HG02938 (cell line): ENCODE results near the gene DKK1.

ENCODE experiments used
- ATAC-seq: cut with Tn5 transposase; IDR thresholded peaks from one replicate; pipeline ENCODE4 v1.9.1; 2021; ENCODE audit warnings: mild to moderate bottlenecking, moderate library complexity; ENCODE audit not compliant: unreplicated experiment

DKK1 gene

DNA sequence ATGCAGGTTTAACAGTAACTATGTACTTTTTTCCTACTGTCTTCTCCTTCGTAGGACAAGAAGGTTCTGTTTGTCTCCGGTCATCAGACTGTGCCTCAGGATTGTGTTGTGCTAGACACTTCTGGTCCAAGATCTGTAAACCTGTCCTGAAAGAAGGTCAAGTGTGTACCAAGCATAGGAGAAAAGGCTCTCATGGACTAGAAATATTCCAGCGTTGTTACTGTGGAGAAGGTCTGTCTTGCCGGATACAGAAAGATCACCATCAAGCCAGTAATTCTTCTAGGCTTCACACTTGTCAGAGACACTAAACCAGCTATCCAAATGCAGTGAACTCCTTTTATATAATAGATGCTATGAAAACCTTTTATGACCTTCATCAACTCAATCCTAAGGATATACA is 2.4 kb downstream of the DKK1 start:
- ATAC-seq, result no peak

DNA sequence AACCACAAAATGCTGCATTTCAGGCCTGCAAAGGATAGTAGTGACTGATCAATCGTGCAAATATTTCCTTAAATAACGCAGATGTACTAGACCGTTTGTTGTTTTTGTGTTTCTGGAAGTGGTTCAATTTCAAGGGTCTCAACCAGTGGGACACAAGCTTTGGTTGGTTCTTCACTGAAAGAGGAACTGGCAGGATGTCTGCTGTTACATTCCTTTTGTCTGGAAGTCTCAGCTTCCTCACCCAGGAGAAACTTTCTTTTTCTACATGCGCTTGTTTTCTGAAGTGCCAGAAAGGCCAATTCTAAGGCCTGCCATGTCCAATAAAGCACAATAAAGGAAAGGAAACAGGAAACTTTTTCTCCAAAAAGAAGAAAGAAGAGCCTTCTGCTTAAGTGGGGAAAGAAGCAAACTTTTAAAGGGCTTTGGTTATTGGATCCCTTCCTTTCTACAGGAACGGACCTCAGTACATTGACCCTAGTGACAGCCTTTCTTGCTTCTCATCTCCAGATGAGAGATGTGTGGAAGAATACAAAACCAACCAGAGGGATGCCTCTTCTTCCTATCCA is 4.1 kb downstream of the DKK1 start:
- ATAC-seq, result no peak

DNA sequence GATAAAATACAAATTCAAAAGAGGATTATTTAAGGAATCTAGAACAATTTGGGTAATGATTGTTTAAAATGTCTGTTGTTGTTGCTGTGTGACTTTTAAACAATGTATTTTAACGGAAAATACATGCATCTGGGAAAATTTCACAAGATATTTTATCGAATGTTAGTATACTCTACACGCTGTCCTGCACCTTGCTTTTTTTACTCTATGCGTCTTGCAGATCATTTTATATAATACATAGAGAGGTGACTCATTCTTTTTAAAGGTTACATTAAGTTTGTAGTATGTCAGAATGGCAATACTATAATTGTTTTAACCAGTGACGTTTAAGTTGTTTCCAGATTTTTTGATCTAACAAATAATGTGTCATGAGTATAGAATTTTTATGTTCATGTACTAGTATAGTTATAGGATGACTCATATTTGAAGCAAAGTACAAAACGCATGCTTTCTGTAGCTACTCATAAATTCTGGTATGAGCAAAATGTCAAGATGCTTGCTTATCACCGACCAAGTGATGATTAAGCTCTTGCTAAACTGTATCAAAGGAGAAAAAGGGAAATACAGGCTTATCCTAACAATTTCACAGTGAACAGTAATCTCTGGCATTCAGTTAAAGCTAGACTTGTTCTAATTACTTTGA is 4.9 kb downstream of the DKK1 start:
- ATAC-seq, result no peak

DNA sequence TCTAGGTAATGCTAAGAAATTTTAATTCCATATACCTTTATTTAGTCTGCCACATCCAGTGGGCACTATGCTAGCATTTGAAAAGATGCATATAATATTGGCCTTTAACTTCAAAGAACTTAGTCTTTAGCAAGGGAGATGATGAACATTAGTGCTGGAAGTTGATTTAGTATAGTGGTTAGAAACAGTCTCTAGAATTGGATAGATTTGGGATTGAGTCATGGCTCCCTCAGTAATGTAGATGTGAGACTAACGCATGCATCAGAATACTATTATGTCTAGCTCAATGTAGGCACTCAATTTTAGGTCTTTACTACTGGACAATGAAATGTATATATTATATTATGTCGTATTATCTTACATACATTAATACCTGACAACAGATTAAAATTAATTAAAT is 5.8 kb downstream of the DKK1 start:
- no peak for ATAC-seq

DNA sequence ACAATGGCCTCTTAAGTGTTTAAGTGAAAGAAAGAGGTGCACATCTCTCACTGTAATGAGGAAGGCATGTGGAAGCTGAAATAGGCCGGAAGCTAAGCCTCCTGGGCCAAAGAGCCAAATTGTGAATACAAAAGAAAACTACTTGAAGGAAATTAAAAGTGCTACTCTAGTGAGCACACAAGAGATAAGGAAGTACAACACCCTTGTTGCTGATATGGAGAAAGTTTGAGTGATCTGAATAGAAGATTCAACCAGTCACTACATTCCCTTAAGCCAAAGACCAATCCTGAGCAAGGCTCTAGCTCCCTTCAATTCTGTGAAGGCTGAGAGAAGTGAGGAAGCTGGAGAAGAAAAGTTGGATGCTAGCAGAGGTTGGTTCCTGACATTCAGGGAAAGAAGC is 8.2 kb downstream of the DKK1 start:
- ATAC-seq, result no peak

DNA sequence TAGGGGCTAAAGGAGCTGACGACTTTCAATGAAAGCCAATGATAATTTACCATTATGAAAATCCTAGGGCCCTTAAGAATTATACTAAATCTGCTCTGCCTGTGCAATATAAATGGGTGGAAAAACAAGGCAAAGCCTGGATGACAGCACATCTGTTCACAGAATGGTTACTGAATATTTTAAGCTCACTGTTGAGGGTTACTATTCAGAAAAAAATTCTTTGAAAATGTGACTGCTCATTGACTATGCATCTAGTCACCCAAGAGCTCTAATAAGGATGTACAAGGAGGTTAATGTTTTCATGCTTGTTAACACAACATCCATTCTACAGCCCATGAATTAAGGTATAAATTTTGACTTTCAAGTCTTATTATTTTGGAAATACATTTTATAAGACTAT is 8.9 kb downstream of the DKK1 start:
- no peak for ATAC-seq

DNA sequence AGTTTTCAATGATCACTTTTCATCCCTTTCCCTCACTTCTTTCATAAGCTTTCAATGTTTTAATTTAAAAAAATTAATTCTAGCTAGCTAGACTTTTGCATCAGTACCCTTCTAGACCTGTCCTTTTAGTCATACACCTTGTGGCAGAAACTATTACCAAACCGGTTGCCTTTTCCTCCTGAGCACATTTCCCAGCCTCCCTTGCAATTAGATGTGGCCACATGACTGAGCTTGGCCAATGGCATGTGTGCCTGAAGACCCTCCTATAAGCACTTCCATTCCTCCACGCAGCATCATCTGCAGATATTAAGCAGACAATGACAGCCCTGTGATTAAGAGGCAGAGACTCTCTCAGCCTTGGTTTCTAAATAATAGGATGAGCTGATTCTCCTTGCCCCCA is 12.3 kb downstream of the DKK1 start:
- ATAC-seq, result no peak

DNA sequence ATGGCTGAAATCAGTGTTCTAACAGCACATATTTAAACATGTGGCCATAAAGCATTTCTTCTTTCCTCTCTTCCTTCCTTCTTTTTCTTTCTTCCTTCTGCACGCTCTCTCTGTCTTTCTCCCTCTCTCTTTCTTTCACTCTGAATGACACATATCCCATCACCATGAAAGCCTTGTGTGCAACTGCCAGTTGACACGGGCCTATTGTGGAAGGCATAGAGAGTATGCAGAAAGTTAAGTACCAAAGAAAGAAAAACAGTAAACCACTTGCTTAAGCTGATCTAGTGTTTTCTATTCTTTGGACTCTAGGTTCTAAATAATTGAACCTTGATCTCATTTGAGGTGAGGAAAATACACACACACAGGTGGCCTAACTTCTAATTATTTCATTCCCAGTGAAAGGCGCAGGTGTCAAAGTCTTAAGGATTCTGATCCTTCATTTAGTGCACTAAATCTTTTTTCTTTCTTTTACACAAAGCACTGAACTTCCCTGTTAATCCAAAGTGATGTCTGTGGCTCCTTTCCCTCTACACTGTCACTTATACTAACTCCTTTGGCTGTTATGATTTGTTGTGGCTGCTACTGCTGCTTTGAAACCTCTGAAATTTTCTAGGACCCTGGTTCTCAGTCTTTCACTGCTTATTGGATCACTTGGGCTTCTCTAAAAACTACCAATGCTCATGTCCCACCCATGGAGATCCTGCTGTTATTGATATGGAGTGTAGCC is 17.7 kb downstream of the DKK1 start:
- ATAC-seq, result no peak

DNA sequence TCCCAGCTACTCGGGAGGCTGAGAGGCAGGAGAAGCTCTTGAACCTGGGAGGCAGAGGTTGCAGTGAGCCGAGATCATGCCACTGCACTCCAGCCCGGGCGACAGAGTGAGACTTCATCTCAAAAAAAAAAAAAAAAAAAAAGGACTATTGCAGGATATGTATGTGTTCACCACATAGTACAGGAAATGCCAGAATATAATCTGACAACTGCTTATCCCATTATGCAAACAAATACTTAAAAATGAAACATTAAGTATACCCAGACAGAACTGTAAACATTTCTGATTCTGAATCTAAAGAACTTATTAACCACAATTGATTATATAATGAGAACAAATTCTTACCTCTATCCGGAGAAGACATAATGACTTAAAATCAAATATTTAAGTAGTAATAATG is 18.7 kb downstream of the DKK1 start:
- ATAC-seq, result no peak

DNA sequence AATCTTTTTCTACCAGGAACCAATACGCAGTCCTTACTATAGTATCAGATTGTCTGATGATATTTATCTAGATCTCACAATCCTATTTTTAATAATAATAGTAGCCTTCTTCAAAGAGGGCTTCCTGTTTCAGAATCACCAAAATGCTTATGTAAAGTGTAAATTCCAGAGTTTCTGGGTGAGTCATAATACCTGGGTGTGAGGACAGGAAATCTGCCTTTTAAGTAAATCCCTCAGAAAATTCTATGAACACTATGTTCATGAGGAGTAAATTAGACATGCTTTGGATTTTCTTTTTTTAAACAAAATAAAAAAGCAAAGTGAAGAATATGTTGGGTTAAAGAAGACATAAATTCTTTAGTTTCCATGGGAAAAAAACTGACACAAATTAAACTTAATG is 20.5 kb downstream of the DKK1 start:
- ATAC-seq, result no peak

DNA sequence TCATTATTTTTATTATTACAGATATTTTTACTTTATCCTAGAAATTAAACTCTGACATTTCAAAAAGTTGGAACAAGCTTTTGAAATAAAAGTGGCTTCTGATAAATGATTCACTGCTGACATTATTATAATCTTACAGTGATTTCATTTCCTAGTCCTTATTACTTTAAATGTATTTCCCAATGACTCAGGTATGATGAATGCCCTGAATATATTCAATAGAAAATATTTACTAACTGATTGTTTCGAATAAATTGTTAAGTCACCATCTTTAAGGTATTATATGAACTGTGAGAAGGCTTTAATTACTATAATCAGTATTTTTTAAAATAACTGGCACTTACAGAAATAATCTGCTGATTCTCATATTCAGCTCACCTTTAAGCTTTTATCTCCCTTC is 21.6 kb downstream of the DKK1 start:
- ATAC-seq, result no peak

DNA sequence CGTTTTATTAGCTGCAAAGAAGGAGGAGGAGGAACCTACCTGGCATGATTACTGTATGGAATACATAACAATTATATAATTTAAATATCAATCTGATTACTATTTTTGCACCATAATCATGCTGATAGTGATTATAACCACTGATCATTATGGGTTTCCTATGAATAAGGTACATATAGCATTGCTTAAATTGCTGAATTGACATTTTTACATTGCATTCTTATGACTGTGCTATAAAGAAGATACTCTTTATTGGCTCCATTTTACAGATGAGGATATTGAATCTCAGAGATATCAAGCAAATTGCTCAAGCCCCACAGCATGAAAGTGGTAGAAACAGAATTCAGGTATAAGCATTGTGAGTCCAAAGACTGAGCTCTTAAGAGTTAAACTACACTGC is 23.1 kb downstream of the DKK1 start:
- no peak for ATAC-seq

DNA sequence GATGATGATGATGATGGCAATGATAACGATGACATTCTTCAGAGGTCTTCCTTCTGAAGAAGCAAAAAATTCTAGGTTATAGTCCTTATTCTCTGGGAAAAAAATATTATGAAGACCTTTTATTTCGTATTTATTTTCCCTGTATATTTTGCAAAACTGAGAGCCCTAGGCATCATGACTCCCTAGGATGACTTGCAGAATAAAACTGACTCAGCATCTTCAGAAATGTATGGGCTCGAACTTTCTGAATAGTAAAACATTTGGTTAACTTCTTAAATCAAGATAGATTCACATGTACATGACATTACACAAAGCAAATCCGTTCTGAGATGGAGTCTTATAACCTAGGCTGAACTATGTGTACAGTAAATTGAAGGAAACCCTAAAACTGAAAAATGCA is 29.4 kb downstream of the DKK1 start:
- no peak for ATAC-seq

DNA sequence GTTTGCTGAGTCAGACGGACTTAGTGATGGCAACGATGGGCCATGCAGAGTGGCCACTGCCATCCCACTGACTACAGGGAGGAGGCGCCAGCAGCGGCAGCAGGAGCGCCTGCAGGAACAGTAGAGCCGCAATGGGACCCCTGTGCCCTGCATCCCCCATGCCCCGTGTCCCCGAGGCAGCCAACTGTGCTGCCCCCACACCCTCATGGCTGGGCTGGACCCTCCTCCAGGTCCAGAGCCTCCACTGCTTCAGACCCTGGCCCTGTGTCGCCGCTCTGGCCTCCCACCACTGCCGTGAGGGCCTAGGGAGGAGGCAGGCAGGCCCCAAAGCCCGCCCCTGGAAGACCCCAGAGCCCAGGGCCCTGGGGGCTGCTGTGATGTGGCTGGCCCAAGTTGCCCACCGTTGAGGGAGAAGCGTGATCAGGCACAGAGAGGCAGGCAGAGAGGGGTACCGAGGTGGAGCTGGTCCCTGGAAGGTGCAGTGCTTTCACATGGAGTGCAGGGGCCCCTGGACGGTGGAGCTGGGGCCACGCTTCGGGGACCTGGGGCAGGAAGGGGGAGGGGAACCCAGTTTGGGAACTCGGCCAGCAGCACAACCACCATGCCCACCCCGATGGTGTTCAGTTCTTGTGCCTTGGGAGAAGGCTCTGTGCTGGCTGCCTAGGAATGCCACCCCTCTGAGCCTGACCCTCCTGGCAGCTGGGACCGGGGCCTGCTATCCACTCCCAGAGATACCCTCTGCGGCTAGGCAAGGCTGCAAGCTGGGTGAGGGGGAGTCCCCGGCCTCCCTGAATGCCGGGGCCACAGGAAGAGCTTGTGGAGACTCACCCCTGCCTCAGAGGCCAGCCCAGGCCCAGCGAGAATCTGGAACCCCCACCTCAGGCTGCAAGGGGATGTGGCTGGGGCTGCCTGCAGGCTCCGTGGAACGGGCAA is 32.6 kb downstream of the DKK1 start:
- no peak for ATAC-seq

DNA sequence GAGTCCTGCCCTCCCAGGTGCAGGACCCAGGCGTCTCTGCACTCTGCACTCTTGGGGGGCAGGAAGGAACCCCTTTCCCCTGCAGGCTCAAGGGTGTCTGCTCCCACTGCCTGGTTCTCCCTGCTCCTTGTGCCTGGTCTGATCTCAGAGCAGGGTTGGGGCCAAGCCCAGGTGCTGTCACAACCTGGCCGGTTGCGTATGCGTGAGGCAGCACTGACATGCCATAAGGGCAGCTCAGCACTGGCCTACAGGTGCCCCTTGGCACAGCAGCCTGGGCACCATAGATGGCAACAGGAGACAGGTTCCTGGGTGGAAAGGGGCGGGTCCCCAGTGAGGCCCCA is 33.2 kb downstream of the DKK1 start:
- no peak for ATAC-seq

DNA sequence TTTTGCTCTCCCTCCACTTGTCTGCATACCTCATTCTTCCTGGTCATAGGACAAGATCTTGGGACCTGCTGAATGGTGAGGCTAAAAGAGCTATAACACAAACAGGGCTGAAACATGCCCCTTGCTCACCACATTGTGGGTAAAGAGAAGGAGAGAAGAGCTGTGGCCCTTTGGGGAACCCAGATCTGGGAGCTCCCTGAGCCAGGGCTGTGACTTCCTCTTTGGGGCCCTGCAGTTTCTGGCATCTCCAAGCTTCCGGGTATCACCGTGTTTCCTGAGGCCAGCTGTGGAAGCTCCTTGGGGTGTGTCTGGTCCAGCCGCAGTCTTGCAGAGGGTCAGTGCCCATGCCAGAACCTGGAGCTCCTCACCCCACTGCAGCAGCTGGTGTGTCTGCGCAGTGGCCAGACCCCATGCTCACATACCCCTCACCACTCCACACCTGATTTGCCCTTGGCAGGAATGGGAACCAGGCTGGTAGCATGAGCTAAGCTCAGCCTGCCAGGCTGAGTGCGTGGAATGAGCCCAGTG is 34.0 kb downstream of the DKK1 start:
- ATAC-seq, result no peak

DNA sequence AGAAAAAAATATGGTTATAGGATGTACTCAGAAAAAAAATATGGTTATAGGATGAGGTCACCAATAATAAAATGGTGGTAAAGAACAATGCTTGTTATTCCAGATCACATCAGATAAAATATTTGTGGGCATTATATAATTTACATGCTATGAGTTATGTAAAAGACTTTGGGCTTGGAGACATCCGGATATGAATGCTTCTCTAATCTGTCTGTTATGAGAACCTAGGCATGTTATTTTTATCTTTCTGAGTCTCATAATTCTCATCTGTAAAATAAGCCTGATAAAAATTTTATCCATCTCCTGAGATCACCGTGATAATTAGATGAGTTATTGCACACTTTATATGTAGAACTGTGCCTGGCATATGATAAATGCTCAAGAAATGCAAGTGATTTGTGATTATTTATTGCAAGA is 37.8 kb downstream of the DKK1 start:
- no peak for ATAC-seq

DNA sequence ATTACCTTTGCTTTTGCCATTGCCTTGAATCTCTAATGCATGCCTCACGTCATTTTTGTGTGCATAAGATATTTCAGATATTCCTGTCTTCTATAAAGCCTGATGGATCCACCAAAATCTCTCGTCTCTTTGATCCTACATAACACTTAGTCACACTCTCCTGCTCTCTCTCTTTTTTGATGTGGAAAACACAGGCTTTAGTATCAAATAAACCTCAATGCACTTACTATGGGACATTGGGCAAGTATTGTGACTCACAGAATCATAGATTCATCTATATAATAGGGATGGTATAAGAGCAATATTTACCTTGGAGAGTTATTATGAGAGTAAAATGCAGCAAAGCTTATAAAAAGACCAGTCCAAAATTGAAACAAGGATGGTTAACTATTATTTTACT is 39.1 kb downstream of the DKK1 start:
- ATAC-seq, result no peak

DNA sequence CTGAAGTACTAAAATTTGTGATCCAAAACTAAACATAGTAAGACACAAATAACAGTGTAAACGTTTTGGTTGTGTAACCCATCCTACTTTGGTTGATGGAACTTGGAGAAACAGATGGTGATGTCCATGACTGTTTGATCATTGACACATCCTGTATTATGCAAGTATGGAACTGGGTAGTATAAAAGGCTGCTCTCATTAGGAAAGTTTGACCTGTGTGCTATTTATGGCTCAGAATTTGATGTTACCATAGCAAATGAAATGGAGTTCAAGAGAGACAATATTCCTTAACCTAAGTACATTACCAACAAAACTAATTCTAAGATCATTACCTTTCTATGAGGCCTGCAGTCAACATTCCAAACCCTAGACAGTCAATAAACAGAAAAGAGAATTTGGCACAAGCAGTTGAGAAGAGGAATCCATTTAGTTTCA is 39.9 kb downstream of the DKK1 start:
- no peak for ATAC-seq

DNA sequence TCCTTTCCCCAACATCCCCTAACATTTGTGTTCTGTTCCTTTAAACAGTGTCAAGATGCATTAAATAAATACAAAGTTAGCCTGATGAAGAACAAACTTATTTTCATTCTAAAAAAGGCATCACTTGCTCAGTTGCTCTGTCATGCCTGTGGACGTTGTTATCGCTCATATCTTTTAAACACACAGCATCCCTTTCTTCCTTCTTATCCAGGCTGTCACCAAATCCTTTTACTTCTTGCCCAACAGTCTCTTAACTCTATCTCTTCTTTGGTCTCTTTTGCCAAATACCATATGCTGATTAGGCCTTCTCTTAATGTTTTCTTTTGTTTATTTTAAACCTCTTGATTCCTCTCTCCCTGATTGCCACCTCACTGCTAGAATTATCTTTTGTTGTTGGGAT is 43.9 kb downstream of the DKK1 start:
- ATAC-seq, result no peak

DNA sequence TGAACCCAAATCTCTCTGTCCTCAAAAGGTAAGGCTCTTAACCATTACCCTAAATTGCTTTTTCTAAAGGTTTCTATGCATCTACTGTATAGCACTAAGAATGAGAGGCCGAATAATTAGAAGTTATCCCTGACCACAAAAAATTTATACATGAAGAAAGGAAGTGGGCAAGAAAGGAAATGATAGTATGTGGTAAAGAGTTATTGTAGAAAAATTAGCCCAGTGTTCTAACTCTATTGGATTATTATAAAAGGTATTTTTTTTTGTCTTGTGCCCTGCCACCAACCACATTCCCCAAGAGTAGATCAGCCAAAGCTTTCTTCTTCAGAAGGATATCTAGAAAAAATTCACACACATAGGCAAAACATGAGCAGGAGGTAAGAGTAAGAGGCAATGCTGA is 45.4 kb downstream of the DKK1 start:
- ATAC-seq, result no peak
